Spleen (tissue), 3 donors: ENCODE data around the gene TENM4.

Experiments
- POLR2A ChIP-seq, 3 donors: fragments of 450-650 bp; IDR thresholded peaks; one replicate each; pipeline ENCODE4 v1.5.1; 2017; ENCODE audit warnings: antibody characterized with exemption in 3 of 3, mild to moderate bottlenecking in 1 of 3
- POLR2AphosphoS5 ChIP-seq, 3 donors: sonication (generic); formaldehyde crosslinking; IDR thresholded peaks; one replicate each; pipeline ENCODE4 v1.5.1; 2017; ENCODE audit warnings: antibody characterized with exemption in 3 of 3

DNA sequence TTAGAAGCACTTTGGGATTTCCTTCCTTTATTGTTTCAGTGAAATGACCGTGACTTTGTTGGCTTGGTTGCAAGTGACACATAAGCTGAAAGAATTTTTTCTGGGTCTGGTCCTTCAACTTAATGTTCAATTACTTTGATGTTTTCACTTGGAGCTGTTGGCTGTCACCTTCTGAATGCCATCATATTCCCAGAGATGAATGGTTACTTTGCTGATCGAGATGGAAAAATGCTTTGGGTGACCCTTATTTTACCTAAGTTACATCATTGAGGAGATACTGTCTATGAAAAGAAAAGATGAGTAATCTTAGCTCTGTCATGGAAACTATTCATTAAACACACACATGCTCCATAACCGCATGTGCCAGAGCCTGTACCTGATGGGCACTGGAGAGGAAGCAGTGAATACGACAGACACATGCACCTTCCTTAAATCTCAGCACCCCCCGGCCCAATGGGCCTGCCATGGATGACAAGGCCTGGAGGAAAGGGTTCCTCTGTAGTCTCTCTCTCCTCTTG lies 76.9 kb downstream of the TENM4 start:
- no peak for TF ChIP-seq POLR2A (IDR thresholded peaks at IDR 0.05)
- TF ChIP-seq POLR2AphosphoS5 (IDR thresholded peaks at IDR 0.05), result no peak
